Immature natural killer cell (primary cell): ENCODE data around the gene COQ2. TPM values are rescaled to one million over a fixed set of nuclear protein-coding genes. Genes with fewer than 3 reads are reported as not detected.

Experiments
- DNase-seq, 3 donors: peaks; one replicate each; pipeline ENCODE4 v3.0.0; 2022; ENCODE audit warnings: mixed read lengths in 1 of 3
- H3K27ac Mint-ChIP-seq, 6 donors: one replicate each; pipeline ENCODE4 v1.8.0; 2020; ENCODE audit warnings: mixed read lengths in 6 of 6, mild to moderate bottlenecking in 5 of 6, inconsistent platforms in 4 of 6, moderate library complexity in 3 of 6
- H3K27me3 Mint-ChIP-seq, 3 donors: one replicate each; pipeline ENCODE4 v1.8.0; 2020 to 2021; ENCODE audit warnings: low read depth in 3 of 3, mild to moderate bottlenecking in 3 of 3, mixed read lengths in 3 of 3, moderate library complexity in 3 of 3, inconsistent platforms in 1 of 3
- H3K36me3 Mint-ChIP-seq, 3 donors: one replicate each; pipeline ENCODE4 v1.8.0; 2020; ENCODE audit warnings: mixed read lengths in 3 of 3, inconsistent platforms in 2 of 3, mild to moderate bottlenecking in 2 of 3
- H3K4me1 Mint-ChIP-seq, 2 donors: one replicate each; pipeline ENCODE4 v1.8.0; 2020; ENCODE audit warnings: inconsistent platforms in 2 of 2, mild to moderate bottlenecking in 2 of 2, mixed read lengths in 2 of 2, moderate library complexity in 1 of 2
- H3K4me3 Mint-ChIP-seq, 5 donors: one replicate each; pipeline ENCODE4 v1.8.0; 2020; ENCODE audit warnings: mild to moderate bottlenecking in 5 of 5, mixed read lengths in 5 of 5, inconsistent platforms in 3 of 5, moderate library complexity in 3 of 5
- H3K9me3 Mint-ChIP-seq, 6 donors: one replicate each; pipeline ENCODE4 v1.8.0; 2020; ENCODE audit warnings: mild to moderate bottlenecking in 6 of 6, mixed read lengths in 6 of 6, inconsistent platforms in 4 of 6, moderate library complexity in 3 of 6
- polyA plus RNA-seq, 3 donors: library from polyadenylated mRNA; unstranded; fragments of 300-500 nt; fragmentation: Illumina TruSeq; gene quantifications; one replicate each; pipeline ENCODE4 v1.2.3, GENCODE V29; 2021

COQ2 gene
- polyA plus RNA-seq, 3 donors from 2014 or later, result 5.8 to 7.8 (median 7.5) TPM

DNA sequence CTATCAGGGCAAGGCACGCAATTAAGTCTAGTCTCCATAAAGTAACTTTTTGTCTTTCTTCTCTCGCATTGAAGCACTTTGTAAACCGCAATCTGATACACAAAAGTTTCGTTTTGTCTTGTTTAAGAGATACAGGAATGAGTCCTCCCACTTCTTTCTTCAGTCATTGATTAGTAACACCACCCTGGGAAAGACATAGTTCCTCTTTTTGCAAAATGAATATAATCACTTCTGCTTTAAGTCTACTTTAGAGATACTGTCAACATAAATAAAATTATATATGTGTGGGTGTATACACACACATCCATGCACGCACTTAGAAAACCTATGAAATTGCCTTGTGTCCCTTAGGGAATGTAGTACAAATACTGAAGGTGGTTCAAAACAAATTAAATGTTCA, 11.7 kb downstream of the COQ2 start:
- Mint-ChIP-seq H3K4me1 (peaks cover 3 to 12% of the 10 kb centered on the region in 2 donors), H3K4me3 (no peak overlapping the region), H3K9me3 (no peaks in the 10 kb centered on the region), H3K36me3 (peaks cover 9 to 51% (median 32%) of the 10 kb centered on the region in 3 donors), H3K27me3 (no peaks in the 10 kb centered on the region), H3K27ac (no peak overlapping the region)
- no peak for DNase-seq

GRCh38 chr4:83269256-83269655, 15.3 kb downstream of the COQ2 start:
- Mint-ChIP-seq H3K4me3 (no peak overlapping the region), H3K9me3 (no peaks in the 10 kb centered on the region), H3K36me3 (peaks cover 6 to 50% (median 29%) of the 10 kb centered on the region in 3 donors), H3K27ac (no peak overlapping the region), H3K27me3 (no peaks in the 10 kb centered on the region), H3K4me1 (peaks cover 1 to 6% of the 10 kb centered on the region in 2 donors)
- DNase-seq, result no peak

- DNase-seq, result no peak
- Mint-ChIP-seq H3K4me1 (peaks cover 1 to 6% of the 10 kb centered on the region in 2 donors), H3K36me3 (peaks cover 6 to 49% (median 28%) of the 10 kb centered on the region in 3 donors), H3K27ac (peak overlapping the region in 2 of 6 donors; percentile 16 to 53), H3K27me3 (no peaks in the 10 kb centered on the region), H3K4me3 (no peak overlapping the region), H3K9me3 (no peaks in the 10 kb centered on the region)
Observed at GRCh38 chr4:83268491-83268890, 16.1 kb downstream of the COQ2 start.

GRCh38 chr4:83267830-83268475, 16.6 kb downstream of the COQ2 start:
- Mint-ChIP-seq H3K9me3 (no peaks in the 10 kb centered on the region), H3K27me3 (no peaks in the 10 kb centered on the region), H3K4me3 (peak overlapping the region in 1 of 5 donors; percentile 5), H3K4me1 (peaks cover 1 to 6% of the 10 kb centered on the region in 2 donors), H3K27ac (peak overlapping the region in 2 of 6 donors; percentile 16 to 53), H3K36me3 (peaks cover 6 to 49% (median 27%) of the 10 kb centered on the region in 3 donors)
- DNase-seq, result no peak

DNA sequence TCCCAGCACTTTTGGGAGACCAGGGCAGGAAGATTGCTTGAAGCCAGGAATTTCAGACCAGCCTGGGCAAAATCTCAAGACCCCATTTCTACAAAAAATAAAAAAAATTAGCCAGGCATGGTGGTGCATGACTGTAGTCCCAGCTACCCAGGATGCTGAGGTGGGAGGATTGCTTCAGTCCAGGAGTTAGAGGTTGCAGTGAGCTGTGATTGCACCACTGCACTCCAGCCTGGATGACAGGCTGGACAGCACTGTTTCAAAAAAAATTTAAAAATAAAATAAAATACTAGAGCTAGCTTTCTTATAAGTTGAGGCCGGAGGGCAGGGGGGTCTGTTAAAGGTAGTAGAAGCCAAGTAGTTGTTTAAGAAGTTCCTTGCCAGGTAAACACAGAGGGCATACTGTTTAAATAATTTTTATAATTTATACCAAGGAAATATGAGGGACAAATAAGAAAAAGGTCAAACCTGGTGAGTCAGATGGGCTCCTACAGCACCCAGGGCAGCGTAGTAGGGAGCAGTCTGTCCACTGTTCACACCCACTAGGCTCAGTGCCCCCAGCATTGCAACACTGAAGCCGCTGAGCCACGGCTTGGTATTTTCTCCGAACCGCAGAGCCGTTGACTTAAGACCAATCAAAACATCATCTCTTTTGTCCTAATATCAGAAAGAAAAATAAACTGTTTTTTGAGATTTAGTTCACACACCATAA, 17.3 kb downstream of the COQ2 start:
- no peak for DNase-seq
- peaks cover 6 to 45% (median 21%) of the 10 kb centered on the region in 3 donors for H3K36me3 Mint-ChIP-seq
- no peaks in the 10 kb centered on the region for H3K9me3 Mint-ChIP-seq
- no peaks in the 10 kb centered on the region for H3K27me3 Mint-ChIP-seq
- no peak overlapping the region for H3K4me3 Mint-ChIP-seq
- H3K27ac Mint-ChIP-seq, result no peak overlapping the region
- H3K4me1 Mint-ChIP-seq, result peaks cover 1 to 6% of the 10 kb centered on the region in 2 donors

GRCh38 chr4:83266689-83267088, 17.9 kb downstream of the COQ2 start:
- no peak for DNase-seq
- Mint-ChIP-seq H3K9me3 (no peaks in the 10 kb centered on the region), H3K4me1 (peaks cover 1 to 6% of the 10 kb centered on the region in 2 donors), H3K4me3 (peak overlapping the region in 1 of 5 donors; percentile 19), H3K27ac (no peak overlapping the region), H3K36me3 (peaks cover 6 to 40% (median 19%) of the 10 kb centered on the region in 3 donors), H3K27me3 (no peaks in the 10 kb centered on the region)

- H3K27ac Mint-ChIP-seq, result no peak overlapping the region
- no peaks in the 10 kb centered on the region for H3K9me3 Mint-ChIP-seq
- H3K4me1 Mint-ChIP-seq, result peaks cover 27 to 31% of the 10 kb centered on the region in 2 donors
- H3K36me3 Mint-ChIP-seq, result peaks cover 0 to 21% (median 14%) of the 10 kb centered on the region in 3 donors
- no peak overlapping the region for H3K4me3 Mint-ChIP-seq
- peaks cover 0 to 4% (median 0%) of the 10 kb centered on the region in 3 donors for H3K27me3 Mint-ChIP-seq
- no peak for DNase-seq
Observed at GRCh38 chr4:83263106-83263505, 21.5 kb downstream of the COQ2 start.

DNA sequence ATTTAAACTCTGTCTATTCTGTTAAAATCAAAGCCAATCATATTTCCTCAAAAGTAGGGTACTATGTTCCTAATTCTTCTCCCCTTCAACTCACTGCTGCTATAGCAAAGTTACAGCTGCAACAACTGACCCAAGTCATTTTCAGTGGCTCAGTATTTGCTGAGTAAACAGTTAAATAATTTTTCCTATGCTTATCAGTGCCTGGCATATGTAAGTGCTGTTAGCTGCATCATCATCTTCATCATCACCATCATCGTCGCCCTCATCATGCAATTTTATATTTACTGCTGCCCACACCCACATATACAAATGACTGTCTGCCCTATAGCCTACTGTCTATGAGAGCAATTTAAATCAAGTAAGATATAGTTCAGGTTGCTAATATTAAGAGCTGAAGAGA, 21.9 kb downstream of the COQ2 start:
- no peak for DNase-seq
- peaks cover 0 to 4% (median 0%) of the 10 kb centered on the region in 3 donors for H3K27me3 Mint-ChIP-seq
- H3K4me1 Mint-ChIP-seq, result peaks cover 31 to 32% of the 10 kb centered on the region in 2 donors
- no peak overlapping the region for H3K4me3 Mint-ChIP-seq
- H3K27ac Mint-ChIP-seq, result no peak overlapping the region
- H3K9me3 Mint-ChIP-seq, result no peaks in the 10 kb centered on the region
- H3K36me3 Mint-ChIP-seq, result peaks cover 0 to 20% (median 17%) of the 10 kb centered on the region in 3 donors

DNA sequence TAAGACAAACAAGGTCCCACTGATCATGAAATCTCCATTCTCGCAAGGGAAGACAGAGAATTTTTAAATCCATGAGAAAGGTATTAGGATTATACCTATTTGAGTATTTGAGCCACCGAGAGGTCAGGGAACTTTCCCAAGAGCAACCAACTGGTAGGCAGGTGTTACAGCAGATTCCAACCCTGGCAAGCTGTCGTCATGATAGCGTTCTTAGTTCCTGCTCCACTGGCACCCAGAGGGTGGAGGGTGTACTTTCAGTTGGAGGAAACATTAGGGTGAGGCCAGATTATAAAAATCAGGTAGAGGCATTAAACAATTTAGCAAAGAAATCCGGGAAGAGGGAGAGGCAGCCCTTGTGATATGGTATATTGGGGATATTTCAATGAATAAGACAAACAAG, 23.3 kb downstream of the COQ2 start:
- H3K27ac Mint-ChIP-seq, result no peak overlapping the region

DNA sequence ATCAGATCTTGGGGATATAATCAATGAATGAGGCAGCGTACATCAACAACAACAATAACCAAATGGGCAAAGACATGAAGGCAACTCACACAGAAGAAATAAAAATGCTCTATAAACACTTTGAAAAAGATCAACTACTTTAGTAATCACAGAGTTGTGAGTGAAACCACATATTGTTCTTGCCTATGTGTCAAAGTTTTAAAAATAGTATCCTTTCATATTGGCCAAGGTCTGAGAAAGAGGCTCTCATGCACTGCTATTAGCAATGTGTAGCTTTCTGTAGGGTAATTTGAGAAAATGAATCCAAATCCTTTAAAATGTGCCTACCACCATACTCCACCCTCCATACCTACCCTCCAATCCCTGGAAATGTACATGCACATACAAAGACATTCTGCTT, 25.0 kb downstream of the COQ2 start:
- Mint-ChIP-seq H3K27ac (peak overlapping the region; percentile 28 to 82 (median 62)), H3K27me3 (peaks cover 0 to 4% (median 0%) of the 10 kb centered on the region in 3 donors), H3K36me3 (peaks cover 0 to 11% (median 10%) of the 10 kb centered on the region in 3 donors), H3K9me3 (no peaks in the 10 kb centered on the region), H3K4me1 (peaks cover 44 to 47% of the 10 kb centered on the region in 2 donors), H3K4me3 (peak overlapping the region; percentile 42 to 59 (median 47))
- no peak for DNase-seq

More for the DNA sequence above, 23.3 kb downstream of the COQ2 start:
- Mint-ChIP-seq H3K9me3 (no peaks in the 10 kb centered on the region), H3K36me3 (peaks cover 0 to 22% (median 18%) of the 10 kb centered on the region in 3 donors), H3K4me3 (no peak overlapping the region), H3K27me3 (peaks cover 0 to 4% (median 0%) of the 10 kb centered on the region in 3 donors), H3K4me1 (peaks cover 36 to 37% of the 10 kb centered on the region in 2 donors)
- no peak for DNase-seq

DNA sequence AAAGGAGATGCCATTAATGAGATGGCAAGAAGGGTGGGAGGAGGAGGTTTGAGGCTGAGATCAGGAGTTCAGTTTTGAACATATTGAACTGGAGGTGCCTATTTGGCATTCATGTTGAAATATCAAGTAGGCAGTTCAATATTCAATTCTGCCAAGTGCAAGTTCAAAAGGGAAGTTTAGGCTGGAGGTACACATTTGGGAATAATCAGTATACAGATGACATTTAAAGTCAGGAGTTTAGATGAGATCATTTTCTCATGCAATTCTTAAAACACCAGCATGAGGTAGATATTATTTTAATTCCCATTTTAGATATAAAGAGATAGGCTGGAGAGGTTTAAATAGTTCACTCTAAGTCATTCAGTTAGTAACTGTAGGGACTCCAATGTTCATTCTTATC, 26.1 kb downstream of the COQ2 start:
- Mint-ChIP-seq H3K4me1 (peaks cover 50 to 56% of the 10 kb centered on the region in 2 donors), H3K36me3 (peaks cover 0 to 15% (median 10%) of the 10 kb centered on the region in 3 donors), H3K4me3 (peak overlapping the region in 4 of 5 donors; percentile 3 to 53 (median 24)), H3K27me3 (peaks cover 0 to 4% (median 0%) of the 10 kb centered on the region in 3 donors), H3K27ac (peak overlapping the region in 5 of 6 donors; percentile 12 to 83 (median 67)), H3K9me3 (no peaks in the 10 kb centered on the region)
- DNase-seq, result no peak

GRCh38 chr4:83257811-83258210, 26.8 kb downstream of the COQ2 start:
- peaks cover 0 to 4% (median 0%) of the 10 kb centered on the region in 3 donors for H3K27me3 Mint-ChIP-seq
- H3K36me3 Mint-ChIP-seq, result peaks cover 0 to 15% (median 5%) of the 10 kb centered on the region in 3 donors
- H3K27ac Mint-ChIP-seq, result peak overlapping the region in 4 of 6 donors; percentile 39 to 67 (median 64)
- H3K4me1 Mint-ChIP-seq, result peaks cover 56 to 63% of the 10 kb centered on the region in 2 donors
- H3K4me3 Mint-ChIP-seq, result no peak overlapping the region
- no peak for DNase-seq
- no peaks in the 10 kb centered on the region for H3K9me3 Mint-ChIP-seq

- Mint-ChIP-seq H3K36me3 (peaks cover 0 to 17% (median 6%) of the 10 kb centered on the region in 3 donors), H3K27me3 (peaks cover 0 to 4% (median 0%) of the 10 kb centered on the region in 3 donors), H3K4me3 (no peak overlapping the region), H3K9me3 (no peaks in the 10 kb centered on the region), H3K27ac (no peak overlapping the region), H3K4me1 (peaks cover 77 to 82% of the 10 kb centered on the region in 2 donors)
- no peak for DNase-seq
Observed at GRCh38 chr4:83255584-83255983, 29.0 kb downstream of the COQ2 start.
